ENCODE results near the gene PARD3B. TPM values are rescaled to one million over a fixed set of nuclear protein-coding genes. Genes with fewer than 3 reads are reported as not detected.
A peak's percentile ranks its signal among the peaks of the same experiment; 100 is the strongest.

Gene PARD3B
- total RNA-seq, 1 donor from 2014 or later, result 6.5 TPM

DNA sequence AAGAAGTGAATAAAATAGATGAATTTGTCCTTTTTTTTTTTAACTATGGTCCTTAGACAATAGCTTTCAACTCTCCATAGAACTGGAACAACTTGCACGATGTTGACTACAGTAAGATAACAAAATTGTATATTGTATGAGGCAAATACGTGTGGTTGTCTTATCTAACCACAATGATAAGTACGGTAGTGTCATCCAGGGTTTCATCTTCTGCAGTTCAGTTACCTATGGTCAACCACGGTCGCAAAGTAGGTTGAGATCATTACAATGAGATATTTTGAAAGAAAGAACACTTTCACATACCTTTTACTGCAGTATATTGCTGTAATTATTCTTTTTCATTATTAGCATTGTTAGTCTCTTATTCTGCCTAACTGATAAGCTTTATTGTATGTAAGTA is 295.2 kb downstream of the PARD3B start:
- no peaks in the 10 kb centered on the region for H3K27me3 ChIP-seq (ENCODE audit: control insufficient read depth, insufficient read depth, low read length)
- TF ChIP-seq, protein P1, sequence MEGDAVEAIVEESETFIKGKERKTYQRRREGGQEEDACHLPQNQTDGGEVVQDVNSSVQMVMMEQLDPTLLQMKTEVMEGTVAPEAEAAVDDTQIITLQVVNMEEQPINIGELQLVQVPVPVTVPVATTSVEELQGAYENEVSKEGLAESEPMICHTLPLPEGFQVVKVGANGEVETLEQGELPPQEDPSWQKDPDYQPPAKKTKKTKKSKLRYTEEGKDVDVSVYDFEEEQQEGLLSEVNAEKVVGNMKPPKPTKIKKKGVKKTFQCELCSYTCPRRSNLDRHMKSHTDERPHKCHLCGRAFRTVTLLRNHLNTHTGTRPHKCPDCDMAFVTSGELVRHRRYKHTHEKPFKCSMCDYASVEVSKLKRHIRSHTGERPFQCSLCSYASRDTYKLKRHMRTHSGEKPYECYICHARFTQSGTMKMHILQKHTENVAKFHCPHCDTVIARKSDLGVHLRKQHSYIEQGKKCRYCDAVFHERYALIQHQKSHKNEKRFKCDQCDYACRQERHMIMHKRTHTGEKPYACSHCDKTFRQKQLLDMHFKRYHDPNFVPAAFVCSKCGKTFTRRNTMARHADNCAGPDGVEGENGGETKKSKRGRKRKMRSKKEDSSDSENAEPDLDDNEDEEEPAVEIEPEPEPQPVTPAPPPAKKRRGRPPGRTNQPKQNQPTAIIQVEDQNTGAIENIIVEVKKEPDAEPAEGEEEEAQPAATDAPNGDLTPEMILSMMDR (IDR thresholded peaks at IDR 0.05; ENCODE audit: insufficient read depth, low read length, poor library complexity, severe bottlenecking), result no peak

DNA sequence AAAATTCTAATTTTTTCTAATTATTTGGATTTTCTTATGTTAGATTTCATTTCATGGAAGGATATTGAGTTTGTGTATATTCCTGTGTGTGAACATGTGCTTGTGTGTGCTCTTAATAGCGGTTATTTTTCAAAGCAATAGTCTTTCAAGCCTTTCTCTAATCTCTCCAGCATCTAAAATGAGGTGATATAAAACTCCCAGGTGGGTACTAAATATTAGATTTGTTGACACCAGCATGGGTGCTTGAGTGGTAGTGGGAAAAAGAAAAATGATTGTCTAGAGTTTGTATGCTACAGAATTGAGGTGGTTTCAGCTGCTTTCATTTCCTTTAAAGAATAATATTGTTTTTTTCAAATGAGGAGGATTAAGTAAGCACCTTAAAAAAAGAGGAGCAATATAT is 296.8 kb downstream of the PARD3B start:
- no peak for DNase-seq (ENCODE audit: low read depth)
- H3K36me3 ChIP-seq (ENCODE audit: control insufficient read depth, insufficient read depth, low read length), result no peaks in the 10 kb centered on the region
- H3K4me3 ChIP-seq (ENCODE audit: low read depth, low read length), result no peak overlapping the region
- TF ChIP-seq, protein P1 (IDR thresholded peaks at IDR 0.05; ENCODE audit: insufficient read depth, low read length, poor library complexity, severe bottlenecking), result no peak
- no peaks in the 10 kb centered on the region for H3K27me3 ChIP-seq (ENCODE audit: control insufficient read depth, insufficient read depth, low read length)

More for the DNA sequence above, 295.2 kb downstream of the PARD3B start:
- Histone ChIP-seq H3K36me3 (ENCODE audit: control insufficient read depth, insufficient read depth, low read length) (no peaks in the 10 kb centered on the region), H3K4me3 (ENCODE audit: low read depth, low read length) (no peak overlapping the region)
- DNase-seq (ENCODE audit: low read depth), result no peak

DNA sequence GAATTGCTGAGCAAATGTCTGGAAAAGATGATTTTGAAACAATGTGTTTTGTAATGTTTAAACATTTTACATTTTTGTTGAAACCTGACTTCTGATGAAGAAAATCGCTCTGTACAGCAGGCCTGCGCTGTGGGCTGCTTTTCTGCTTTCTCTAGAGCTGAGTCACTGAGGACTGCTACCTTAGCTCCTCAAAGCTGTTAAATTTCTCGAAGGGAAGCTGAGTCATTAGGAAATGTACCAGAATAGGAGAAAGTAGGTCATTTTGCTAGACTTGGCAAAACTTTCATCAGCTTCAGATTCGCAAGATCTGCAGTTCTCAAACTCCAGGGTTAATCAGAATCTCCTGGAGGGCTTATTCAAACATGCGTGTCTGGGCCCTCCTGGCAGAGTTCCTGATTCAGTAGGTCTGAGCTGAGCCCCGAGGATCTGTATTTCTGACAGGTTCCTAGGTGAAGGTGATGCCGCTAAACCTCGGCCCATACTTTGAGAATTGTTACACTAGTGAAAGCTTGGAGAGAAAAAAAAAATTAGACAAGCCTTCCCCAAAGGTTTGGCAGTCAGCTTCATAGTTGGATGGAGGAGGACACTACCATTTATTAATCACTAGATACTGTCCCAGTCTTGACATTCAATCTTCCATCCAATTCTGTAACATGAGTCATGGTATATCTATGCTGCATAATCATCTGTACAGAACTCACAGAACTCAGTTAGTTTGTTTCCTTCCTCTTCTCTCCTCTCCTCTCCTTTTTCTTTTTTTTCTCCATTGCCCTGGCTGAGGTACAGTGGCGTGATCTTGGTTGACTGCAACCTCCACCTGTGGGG is 297.6 kb downstream of the PARD3B start:
- Histone ChIP-seq H3K4me3 (ENCODE audit: low read depth, low read length) (no peak overlapping the region), H3K36me3 (ENCODE audit: control insufficient read depth, insufficient read depth, low read length) (no peaks in the 10 kb centered on the region), H3K27me3 (ENCODE audit: control insufficient read depth, insufficient read depth, low read length) (no peaks in the 10 kb centered on the region)
- TF ChIP-seq, protein P1 (IDR thresholded peaks at IDR 0.05; ENCODE audit: insufficient read depth, low read length, poor library complexity, severe bottlenecking), result no peak
- DNase-seq (ENCODE audit: low read depth), result peak; percentile 73

DNA sequence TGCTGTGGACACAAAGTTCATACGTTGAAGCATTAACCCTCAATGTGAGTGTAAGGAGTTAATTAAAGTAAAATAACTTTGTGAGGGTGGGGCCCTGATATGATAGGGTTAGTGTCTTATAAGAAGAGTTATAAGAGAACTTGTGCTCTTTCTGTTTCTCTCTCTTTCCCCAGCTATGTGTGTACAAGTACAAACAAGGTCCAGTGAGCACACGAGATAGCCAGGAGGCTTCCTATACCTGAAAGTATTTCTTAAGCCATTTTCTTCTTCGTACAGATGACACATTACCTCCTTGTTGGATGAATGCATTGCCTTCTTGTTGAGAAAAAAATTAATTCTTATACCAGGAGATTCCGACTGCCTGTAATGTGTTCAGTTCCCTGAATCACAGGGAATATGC is 301.2 kb downstream of the PARD3B start:
- Histone ChIP-seq H3K36me3 (ENCODE audit: control insufficient read depth, insufficient read depth, low read length) (no peaks in the 10 kb centered on the region), H3K27me3 (ENCODE audit: control insufficient read depth, insufficient read depth, low read length) (no peaks in the 10 kb centered on the region), H3K4me3 (ENCODE audit: low read depth, low read length) (no peak overlapping the region)
- TF ChIP-seq, protein P1 (IDR thresholded peaks at IDR 0.05; ENCODE audit: insufficient read depth, low read length, poor library complexity, severe bottlenecking), result no peak
- no peak for DNase-seq (ENCODE audit: low read depth)

DNA sequence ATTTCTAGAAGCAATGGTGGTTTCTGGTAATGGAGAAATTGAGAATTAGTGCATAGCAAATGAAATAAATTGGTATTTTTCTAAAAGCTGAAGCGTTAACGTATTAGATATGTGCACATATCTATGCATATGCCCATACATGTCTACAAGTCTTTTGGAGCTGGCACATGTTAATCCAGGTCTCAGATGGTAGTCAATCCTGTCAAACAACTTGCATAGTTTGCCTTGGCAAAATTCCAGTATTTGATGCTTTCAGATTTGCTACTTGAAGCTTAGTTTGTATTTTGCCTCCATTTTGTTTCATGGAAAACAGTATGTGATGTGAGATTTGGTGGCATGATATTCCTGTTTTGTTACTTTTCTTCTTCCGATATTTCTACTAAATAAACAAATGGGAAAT is 304.6 kb downstream of the PARD3B start:
- Histone ChIP-seq H3K27me3 (ENCODE audit: control insufficient read depth, insufficient read depth, low read length) (no peaks in the 10 kb centered on the region), H3K4me3 (ENCODE audit: low read depth, low read length) (no peak overlapping the region), H3K36me3 (ENCODE audit: control insufficient read depth, insufficient read depth, low read length) (no peaks in the 10 kb centered on the region)
- TF ChIP-seq, protein P1 (IDR thresholded peaks at IDR 0.05; ENCODE audit: insufficient read depth, low read length, poor library complexity, severe bottlenecking), result no peak
- no peak for DNase-seq (ENCODE audit: low read depth)

DNA sequence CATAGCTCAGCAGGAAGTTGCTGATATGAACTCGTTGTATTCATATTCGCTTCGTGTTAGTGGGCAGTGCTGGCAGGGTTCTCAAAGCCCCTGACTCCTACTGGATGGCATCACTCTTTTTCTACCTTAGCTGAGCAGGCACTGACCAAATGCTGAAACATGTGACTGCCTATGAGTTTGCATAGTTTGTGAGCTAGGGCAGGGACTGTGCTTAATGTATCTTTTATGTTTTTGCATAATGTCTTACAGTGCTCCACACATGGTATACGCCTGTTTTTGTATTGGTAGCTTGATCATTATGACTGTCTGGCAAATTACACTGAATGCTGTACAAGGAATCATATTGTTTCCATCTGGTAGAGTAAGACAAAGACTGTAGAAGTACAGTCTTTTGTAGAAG is 305.3 kb downstream of the PARD3B start:
- Histone ChIP-seq H3K27me3 (ENCODE audit: control insufficient read depth, insufficient read depth, low read length) (no peaks in the 10 kb centered on the region), H3K36me3 (ENCODE audit: control insufficient read depth, insufficient read depth, low read length) (no peaks in the 10 kb centered on the region), H3K4me3 (ENCODE audit: low read depth, low read length) (no peak overlapping the region)
- DNase-seq (ENCODE audit: low read depth), result no peak
- TF ChIP-seq, protein P1 (IDR thresholded peaks at IDR 0.05; ENCODE audit: insufficient read depth, low read length, poor library complexity, severe bottlenecking), result no peak

Measured in kidney epithelial cell (primary cell).